Neural progenitor cell (in vitro differentiated cells): Measurements from ENCODE around the gene PLIN5. TPM values are rescaled to one million over a fixed set of nuclear protein-coding genes. Genes with fewer than 3 reads are reported as not detected.
A peak's percentile ranks its signal among the peaks of the same experiment; 100 is the strongest.

Experiments
- DNase-seq: peaks from one replicate; pipeline ENCODE4 v3.0.0-alpha.2; 2016; ENCODE audit warnings: low spot score
- H2AFZ ChIP-seq: fragments of 200-600 bp; sonication (generic); replicated peaks from 2 replicates; pipeline ENCODE4 v1.6.1; 2016; ENCODE audit warnings: antibody characterized with exemption
- H3F3A ChIP-seq: fragments of 200-600 bp; sonication (generic); 2 replicates; pipeline ENCODE4 v1.6.1; 2016; ENCODE audit warnings: antibody characterized with exemption, low read depth
- H3K27ac ChIP-seq: fragments of 200-600 bp; sonication (generic); 2 replicates; pipeline ENCODE4 v1.5.1; 2016; ENCODE audit warnings: mild to moderate bottlenecking
- H3K27me3 ChIP-seq: fragments of 200-600 bp; sonication (generic); 2 replicates; pipeline ENCODE4 v1.6.1; 2016; ENCODE audit warnings: mild to moderate bottlenecking, moderate library complexity
- H3K36me3 ChIP-seq: fragments of 200-600 bp; sonication (generic); 2 replicates; pipeline ENCODE4 v1.5.1; 2016
- H3K4me1 ChIP-seq: fragments of 200-600 bp; sonication (generic); 2 replicates; pipeline ENCODE4 v1.6.1; 2016; ENCODE audit warnings: mixed run types
- H3K4me2 ChIP-seq: fragments of 200-600 bp; sonication (generic); 2 replicates; pipeline ENCODE4 v1.6.1; 2016
- H3K4me3 ChIP-seq: fragments of 200-600 bp; sonication (generic); 2 replicates; pipeline ENCODE4 v1.5.1; 2016
- H3K79me2 ChIP-seq: fragments of 200-600 bp; sonication (generic); 2 replicates; pipeline ENCODE4 v1.6.1; 2016; ENCODE audit warnings: low read depth
- H3K9ac ChIP-seq: fragments of 200-600 bp; sonication (generic); 2 replicates; pipeline ENCODE4 v1.6.1; 2016
- H3K9me3 ChIP-seq: fragments of 200-600 bp; sonication (generic); 2 replicates; pipeline ENCODE4 v1.5.1; 2016; ENCODE audit warnings: low read depth
- H4K20me1 ChIP-seq: fragments of 200-600 bp; sonication (generic); 2 replicates; pipeline ENCODE4 v1.6.1; 2016; ENCODE audit warnings: low read depth
- H3K27ac Mint-ChIP-seq: 3 replicates; pipeline ENCODE4 v1.8.0; 2021; ENCODE audit warnings: mixed read lengths
- H3K27me3 Mint-ChIP-seq: 2 replicates; pipeline ENCODE4 v1.8.0; 2022; ENCODE audit warnings: low read depth, mild to moderate bottlenecking, inconsistent platforms, moderate library complexity, mixed read lengths; ENCODE audit not compliant: insufficient read depth
- H3K36me3 Mint-ChIP-seq: 3 replicates; pipeline ENCODE4 v1.8.0; 2021; ENCODE audit warnings: mixed read lengths
- H3K4me1 Mint-ChIP-seq: 3 replicates; pipeline ENCODE4 v1.8.0; 2021; ENCODE audit warnings: mixed read lengths
- H3K4me3 Mint-ChIP-seq: 3 replicates; pipeline ENCODE4 v1.8.0; 2021; ENCODE audit warnings: mild to moderate bottlenecking, moderate library complexity, mixed read lengths
- H3K9me3 Mint-ChIP-seq: 3 replicates; pipeline ENCODE4 v1.8.0; 2020; ENCODE audit warnings: mixed read lengths
- CTCF ChIP-seq: fragments of 200-600 bp; sonication (generic); IDR thresholded peaks from 2 replicates; pipeline ENCODE4 v1.5.1; 2017; ENCODE audit warnings: antibody characterized with exemption, mild to moderate bottlenecking
- EZH2 ChIP-seq: fragments of 200-600 bp; sonication (generic); IDR thresholded peaks from 2 replicates; pipeline ENCODE4 v1.6.1; 2017; ENCODE audit warnings: antibody characterized with exemption, mild to moderate bottlenecking, moderate library complexity
- EZH2phosphoT487 ChIP-seq: fragments of 200-600 bp; sonication (generic); IDR thresholded peaks from 2 replicates; pipeline ENCODE4 v1.6.1; 2017; ENCODE audit warnings: antibody characterized with exemption
- total RNA-seq: library from RNA; depleted of rRNA; stranded (reverse); fragments of >200 nt; gene quantifications from 2 replicates; pipeline ENCODE4 v1.2.3, GENCODE V29; 2015; ENCODE audit warnings: low replicate concordance

PLIN5 gene
- total RNA-seq, 1 donor from 2014 or later, result 1.2 TPM

GRCh38 chr19:4521888-4522242 lies 13.2 kb downstream of the PLIN5 start:
- Histone ChIP-seq H3K9me3 (no peaks in the 10 kb centered on the region), H3K36me3 (no peaks in the 10 kb centered on the region), H3F3A (no peaks in the 10 kb centered on the region), H2AFZ (no peak overlapping the region), H3K4me3 (no peak overlapping the region), H3K27me3 (peaks cover 7% of the 10 kb centered on the region), H3K27ac (no peak overlapping the region), H4K20me1 (peaks cover 3% of the 10 kb centered on the region), H3K9ac (no peak overlapping the region), H3K4me1 (peaks cover 1% of the 10 kb centered on the region), H3K4me2 (no peak overlapping the region), H3K79me2 (no peaks in the 10 kb centered on the region)
- Mint-ChIP-seq H3K4me3 (no peak overlapping the region), H3K4me1 (peaks cover 3% of the 10 kb centered on the region), H3K27me3 (peaks cover 12% of the 10 kb centered on the region), H3K36me3 (no peaks in the 10 kb centered on the region), H3K27ac (no peak overlapping the region), H3K9me3 (peaks cover 3% of the 10 kb centered on the region)
- no peak for DNase-seq
- TF ChIP-seq CTCF, result no peak
- TF ChIP-seq EZH2, result no peak
- TF ChIP-seq EZH2phosphoT487, result no peak

DNA sequence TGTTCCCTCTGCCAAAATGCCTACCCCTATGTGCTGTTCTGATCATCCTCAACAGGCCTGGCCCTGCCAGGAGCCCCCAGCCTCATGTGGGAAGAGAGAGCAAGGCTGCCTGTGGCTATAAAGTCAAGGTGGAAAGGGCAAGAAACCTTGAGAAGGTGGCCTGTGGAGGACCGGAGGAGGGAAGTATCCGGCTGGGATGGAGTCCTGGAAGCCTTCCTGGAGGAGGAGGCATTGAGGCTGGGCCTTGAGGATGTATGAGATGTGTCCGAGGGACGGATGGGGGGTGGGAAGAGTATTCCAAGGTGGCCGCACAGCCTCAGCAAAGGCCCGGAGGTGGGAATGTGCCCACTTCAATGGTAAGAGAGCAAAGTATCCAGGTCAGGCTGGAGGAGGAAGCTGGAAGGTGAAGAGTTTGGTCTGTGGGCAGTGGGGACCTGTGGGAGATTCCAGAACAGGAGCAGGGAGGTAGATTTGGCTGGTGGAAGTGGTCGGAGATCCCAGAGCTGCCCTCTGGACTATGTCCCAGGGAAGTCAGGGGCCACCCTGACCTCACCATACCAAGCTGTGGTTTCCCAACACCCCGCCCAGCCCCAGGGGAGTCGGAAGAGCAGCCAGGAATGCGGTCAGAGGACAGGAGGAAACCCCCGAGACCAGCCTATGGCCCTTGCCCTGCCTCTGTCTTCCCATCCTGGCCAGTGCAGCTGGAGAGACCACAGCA lies 13.7 kb downstream of the PLIN5 start:
- H3K79me2 ChIP-seq, result no peaks in the 10 kb centered on the region
- no peaks in the 10 kb centered on the region for H3F3A ChIP-seq
- Mint-ChIP-seq H3K27me3 (peaks cover 12% of the 10 kb centered on the region), H3K27ac (peak overlapping the region; percentile 26), H3K9me3 (peaks cover 3% of the 10 kb centered on the region), H3K4me1 (peaks cover 3% of the 10 kb centered on the region), H3K36me3 (no peaks in the 10 kb centered on the region), H3K4me3 (peak overlapping the region; percentile 3)
- H3K27ac ChIP-seq, result no peak overlapping the region
- H3K9me3 ChIP-seq, result no peaks in the 10 kb centered on the region
- no peaks in the 10 kb centered on the region for H3K36me3 ChIP-seq
- peaks cover 6% of the 10 kb centered on the region for H3K4me1 ChIP-seq
- H3K4me3 ChIP-seq, result no peak overlapping the region
- no peak for TF ChIP-seq CTCF
- no peak for TF ChIP-seq EZH2
- TF ChIP-seq EZH2phosphoT487, result no peak
- H3K27me3 ChIP-seq, result peaks cover 7% of the 10 kb centered on the region
- no peak for DNase-seq
- H4K20me1 ChIP-seq, result peaks cover 3% of the 10 kb centered on the region
- no peak overlapping the region for H2AFZ ChIP-seq
- no peak overlapping the region for H3K4me2 ChIP-seq
- H3K9ac ChIP-seq, result no peak overlapping the region

DNA sequence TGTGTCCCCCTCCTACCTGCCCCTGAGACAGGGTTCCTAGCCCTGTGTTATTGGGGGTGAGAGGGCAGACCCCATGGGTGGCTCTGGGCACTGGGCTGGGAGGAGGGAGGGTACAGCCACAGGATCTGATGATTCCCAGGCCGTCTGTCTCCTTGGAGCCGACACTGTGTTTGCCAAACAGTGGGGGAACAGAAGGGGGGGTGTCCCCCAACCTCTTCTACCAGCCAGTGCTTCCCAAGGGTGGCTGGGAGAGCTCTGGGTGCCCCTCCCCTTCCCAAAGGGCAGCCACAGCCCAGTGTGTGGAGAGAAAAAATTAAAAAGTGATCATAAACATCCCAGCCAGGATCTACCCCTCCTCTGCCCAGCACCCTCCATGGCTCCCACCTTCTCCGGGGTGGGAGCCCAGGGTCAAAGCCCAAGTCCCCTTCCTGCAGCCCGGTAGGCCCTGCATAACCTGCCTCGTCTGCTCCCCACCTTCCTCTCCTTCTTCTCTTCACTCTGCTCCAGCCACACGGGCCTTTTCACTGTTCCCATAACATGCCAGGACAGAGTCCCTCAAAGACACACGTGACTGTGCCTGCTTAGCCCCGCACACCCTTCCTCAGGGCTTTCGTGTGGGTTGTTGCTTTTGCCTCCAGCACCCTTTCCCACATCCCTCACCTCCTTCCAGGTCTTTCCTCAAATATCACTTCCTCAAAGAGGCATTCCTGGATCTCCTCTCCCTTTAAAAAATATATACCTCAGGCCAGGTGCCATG lies 15.3 kb downstream of the PLIN5 start:
- no peak for TF ChIP-seq EZH2
- TF ChIP-seq CTCF, result no peak
- TF ChIP-seq EZH2phosphoT487, result no peak

More for the DNA sequence above, 15.3 kb downstream of the PLIN5 start:
- DNase-seq, result no peak
- Mint-ChIP-seq H3K9me3 (peaks cover 3% of the 10 kb centered on the region), H3K36me3 (no peaks in the 10 kb centered on the region), H3K27me3 (peaks cover 15% of the 10 kb centered on the region), H3K27ac (no peak overlapping the region), H3K4me3 (peak overlapping the region; percentile 41), H3K4me1 (peaks cover 3% of the 10 kb centered on the region)
- no peak overlapping the region for H3K4me3 ChIP-seq
- H3K79me2 ChIP-seq, result no peaks in the 10 kb centered on the region
- H3K36me3 ChIP-seq, result no peaks in the 10 kb centered on the region
- H3F3A ChIP-seq, result no peaks in the 10 kb centered on the region
- H3K9ac ChIP-seq, result no peak overlapping the region
- H4K20me1 ChIP-seq, result peaks cover 3% of the 10 kb centered on the region
- no peak overlapping the region for H3K4me2 ChIP-seq
- peaks cover 17% of the 10 kb centered on the region for H3K27me3 ChIP-seq
- H3K9me3 ChIP-seq, result no peaks in the 10 kb centered on the region
- H3K27ac ChIP-seq, result no peak overlapping the region
- peaks cover 6% of the 10 kb centered on the region for H3K4me1 ChIP-seq
- no peak overlapping the region for H2AFZ ChIP-seq
